Fibroblast of lung (primary cell): ENCODE data around the gene TPRG1L.

Experiments
- CTCF ChIP-seq, 2 donors: IDR thresholded peaks in 1 of 2; conservative IDR thresholded peaks in 1 of 2; 1 replicate in 1 of 2; 2 replicates in 1 of 2; pipeline ENCODE4 v1.5.1; 2011 to 2012; ENCODE audit warnings: low read length in 2 of 2, control low read depth in 1 of 2, inconsistent platforms in 1 of 2, low read depth in 1 of 2, mild to moderate bottlenecking in 1 of 2
- EZH2 ChIP-seq: IDR thresholded peaks from 2 replicates; pipeline ENCODE4 v1.5.1; 2012; ENCODE audit warnings: low read length, control low read depth, mild to moderate bottlenecking; ENCODE audit errors: missing control alignments

- no peak for TF ChIP-seq CTCF (conservative IDR thresholded peaks at IDR 0.05 in 1 of 2, IDR thresholded peaks at IDR 0.05 in 1 of 2; ENCODE audit: low read depth in 1 of 2, low read length in 2 of 2)
- TF ChIP-seq EZH2 = no peak
Observed at GRCh38 chr1:3653286-3653618, 28.4 kb downstream of the TPRG1L start.
